ENCODE data around the gene MAN1C1. TPM values are rescaled to one million over a fixed set of nuclear protein-coding genes. Genes with fewer than 3 reads are reported as not detected.

MAN1C1 gene
- total and polyA plus RNA-seq, 2 donors (not counting 3 experiments of a cell fraction or from before 2014, with no cell fraction given): 1.5 to 4.0 TPM

GRCh38 chr1:25623731-25624130 lies 7.1 kb downstream of the MAN1C1 start:
- Histone ChIP-seq H3K36me3 (ENCODE audit: control insufficient read depth in 2 of 2, extremely low read depth in 1 of 2, insufficient read depth in 2 of 2, low read length in 2 of 2) (no peaks in the 10 kb centered on the region), H3K79me2 (ENCODE audit: control insufficient read depth, insufficient read depth, low read length) (no peaks in the 10 kb centered on the region), H3K4me3 (replicated peaks in 1 of 3; ENCODE audit: insufficient read depth in 1 of 3, low read depth in 1 of 3, low read length in 3 of 3) (no peak overlapping the region), H3K4me1 (ENCODE audit: control insufficient read depth, extremely low read depth, insufficient read depth, low read length) (no peaks in the 10 kb centered on the region), H3K4me2 (ENCODE audit: insufficient read depth, low read length) (no peak overlapping the region), H3K27me3 (ENCODE audit: control insufficient read depth in 2 of 2, insufficient read depth in 2 of 2, low read length in 2 of 2) (peaks cover 29% of the 10 kb centered on the region in 2 experiments), H3K27ac (ENCODE audit: insufficient read depth, low read depth, low read length) (no peak overlapping the region), H3K9ac (replicated peaks; ENCODE audit: extremely low read depth, insufficient read depth, low read length) (no peak overlapping the region), H2AFZ (ENCODE audit: low read depth, low read length) (no peak overlapping the region), H4K20me1 (replicated peaks; ENCODE audit: control insufficient read depth, extremely low read depth, insufficient read depth, low read length) (no peaks in the 10 kb centered on the region), H3K9me1 (replicated peaks; ENCODE audit: control insufficient read depth, extremely low read depth, insufficient read depth, low read length) (no peaks in the 10 kb centered on the region), H3K9me3 (replicated peaks; ENCODE audit: control insufficient read depth, insufficient read depth, low read length) (no peaks in the 10 kb centered on the region)
- ChIA-PET POLR2A (no interaction called here), CTCF (interaction anchor here (1.4 to 1.8 kb wide), 2 partner anchors 51 to 174 kb away, joined by 3 to 4 read pairs; no protein-coding TSS in a partner anchor)
- FAIRE-seq: no peak
- DNase-seq (ENCODE audit: low read depth, low spot score): no peak
- no TSS peak for BruUV-seq (replicated peaks)
- dilution Hi-C loops (cut with MboI; ENCODE audit: extremely low pct_ligation_motif_present, low sequenced_read_pairs): no loop called here
- intact Hi-C loops (cut with micrococcal nuclease): no loop called here
- TF ChIP-seq EZH2 (IDR thresholded peaks at IDR 0.05; ENCODE audit: borderline replicate concordance, low read depth, low read length, severe bottlenecking) (no peak), MYC (IDR thresholded peaks at IDR 0.05; ENCODE audit: low read depth, low read length) (no peak)

- no TSS peak for BruUV-seq (replicated peaks)
- FAIRE-seq (no peak), DNase-seq (ENCODE audit: low read depth, low spot score) (no peak)
- H4K20me1 ChIP-seq (replicated peaks; ENCODE audit: control insufficient read depth, extremely low read depth, insufficient read depth, low read length): no peaks in the 10 kb centered on the region
- no peak for TF ChIP-seq POLR2AphosphoS5 (IDR thresholded peaks at IDR 0.05; ENCODE audit: insufficient read depth, low read depth, low read length)
- TF ChIP-seq POLR2A (IDR thresholded peaks at IDR 0.05; ENCODE audit: low read depth, low read length): no peak
- no peak for TF ChIP-seq CTCF (IDR thresholded peaks at IDR 0.05; ENCODE audit: extremely low read depth in 1 of 2, insufficient read depth in 1 of 2, low read depth in 1 of 2, low read length in 2 of 2)
- no peak for TF ChIP-seq FOS (IDR thresholded peaks at IDR 0.05; ENCODE audit: borderline replicate concordance, insufficient read depth, low read length)
- TF ChIP-seq MYC (IDR thresholded peaks at IDR 0.05; ENCODE audit: low read depth, low read length): no peak
- TF ChIP-seq GATA2 (IDR thresholded peaks at IDR 0.05; ENCODE audit: insufficient read depth, insufficient read length, low read depth, low read length): no peak
- no peak for TF ChIP-seq MAX (IDR thresholded peaks at IDR 0.05; ENCODE audit: insufficient read depth, insufficient read length)
- TF ChIP-seq EZH2 (IDR thresholded peaks at IDR 0.05; ENCODE audit: borderline replicate concordance, low read depth, low read length, severe bottlenecking): no peak
- TF ChIP-seq JUN (IDR thresholded peaks at IDR 0.05; ENCODE audit: borderline replicate concordance, insufficient read depth, insufficient read length, low read depth): no peak
- no peak overlapping the region for H3K27ac ChIP-seq (ENCODE audit: insufficient read depth, low read depth, low read length)
- H3K4me3 ChIP-seq (replicated peaks in 1 of 3; ENCODE audit: insufficient read depth in 1 of 3, low read depth in 1 of 3, low read length in 3 of 3): no peak overlapping the region
- no peak overlapping the region for H2AFZ ChIP-seq (ENCODE audit: low read depth, low read length)
- no peaks in the 10 kb centered on the region for H3K36me3 ChIP-seq (ENCODE audit: control insufficient read depth in 2 of 2, extremely low read depth in 1 of 2, insufficient read depth in 2 of 2, low read length in 2 of 2)
- H3K4me2 ChIP-seq (ENCODE audit: insufficient read depth, low read length): no peak overlapping the region
- intact Hi-C loops (cut with micrococcal nuclease): no loop called here
- H3K79me2 ChIP-seq (ENCODE audit: control insufficient read depth, insufficient read depth, low read length): no peaks in the 10 kb centered on the region
- H3K9me1 ChIP-seq (replicated peaks; ENCODE audit: control insufficient read depth, extremely low read depth, insufficient read depth, low read length): no peaks in the 10 kb centered on the region
- H3K27me3 ChIP-seq (ENCODE audit: control insufficient read depth in 2 of 2, insufficient read depth in 2 of 2, low read length in 2 of 2): peaks cover 25 to 26% of the 10 kb centered on the region in 2 experiments
- ChIA-PET POLR2A (no interaction called here), CTCF (interaction anchor here (0.7 to 1.8 kb wide), 4 partner anchors 15 to 173 kb away, joined by 3 to 5 read pairs (median 4); no protein-coding TSS in a partner anchor)
- no peaks in the 10 kb centered on the region for H3K4me1 ChIP-seq (ENCODE audit: control insufficient read depth, extremely low read depth, insufficient read depth, low read length)
- no peak overlapping the region for H3K9ac ChIP-seq (replicated peaks; ENCODE audit: extremely low read depth, insufficient read depth, low read length)
- dilution Hi-C loops (cut with MboI; ENCODE audit: extremely low pct_ligation_motif_present, low sequenced_read_pairs): no loop called here
- no peaks in the 10 kb centered on the region for H3K9me3 ChIP-seq (replicated peaks; ENCODE audit: control insufficient read depth, insufficient read depth, low read length)
These were observed 7.6 kb downstream of the MAN1C1 start for GRCh38 chr1:25624156-25624555.

All from endothelial cell of umbilical vein (primary cell).